Psoas muscle (tissue), 8 donors: Measurements from ENCODE around the gene ZBTB11. TPM values are rescaled to one million over a fixed set of nuclear protein-coding genes. Genes with fewer than 3 reads are reported as not detected.
"Not testable (repeated sequence)": the region's sequence is repeated elsewhere in the genome, so short reads cannot be mapped to it uniquely, and the experiment has no call there.

Experiments
- ATAC-seq, 4 donors: fragments of 200-7000 bp; cut with Tn5 transposase; one replicate each; pipeline ENCODE4 v1.9.1; 2020; ENCODE audit warnings: moderate library complexity in 3 of 4, mild to moderate bottlenecking in 2 of 4
- DNase-seq, 2 donors: peaks; one replicate each; pipeline ENCODE4 v3.0.0-alpha.2; 2020
- H3K27ac ChIP-seq: fragments of 200-600 bp; one replicate; pipeline ENCODE4 v1.8.0; 2022
- H3K27me3 ChIP-seq, 3 donors: fragments of 200-600 bp in 1 of 3; one replicate each; pipeline versions ENCODE4 v1.6.1 to v1.8.0; 2013 to 2022; ENCODE audit warnings: low read length in 2 of 3, mild to moderate bottlenecking in 2 of 3, moderate library complexity in 1 of 3; ENCODE audit not compliant: insufficient read depth in 3 of 3
- H3K36me3 ChIP-seq, 2 donors: fragments of 200-600 bp in 1 of 2; one replicate each; pipeline versions ENCODE4 v1.6.1 to v1.8.0; 2013 to 2022; ENCODE audit warnings: low read depth in 1 of 2, mild to moderate bottlenecking in 1 of 2, moderate library complexity in 1 of 2; ENCODE audit not compliant: insufficient read depth in 1 of 2
- H3K4me1 ChIP-seq: fragments of 200-600 bp; one replicate; pipeline ENCODE4 v1.8.0; 2022
- H3K4me3 ChIP-seq: fragments of 200-600 bp; one replicate; pipeline ENCODE4 v1.8.0; 2022; ENCODE audit warnings: mild to moderate bottlenecking
- H3K9me3 ChIP-seq: fragments of 200-600 bp; one replicate; pipeline ENCODE4 v1.8.0; 2022
- WGBS, 3 donors: extraction: QIAGEN DNeasy Blood & Tissue Kit; methylation state at CpG; one replicate each; pipeline versions ENCODE4 v1.1.6 to v1.1.7; 2013; 5-methylcytosine and 5-hydroxymethylcytosine counted together
- intact Hi-C, 2 donors: fragments of 100-400 bp; cut with DNase I; formaldehyde crosslinking; loops; one replicate each; pipeline versions ENCODE4 v1.11.0 to v1.14.2; 2022
- polyA plus RNA-seq, 3 donors: library from polyadenylated mRNA; stranded (reverse); fragments of 200-250 nt; gene quantifications; one replicate each; pipeline ENCODE4 v1.2.3, GENCODE V29; 2013
- total RNA-seq, 4 donors: library from RNA; stranded (reverse); fragmentation: NEBNext Ultra II Directional in 2 of 4; extraction: Animal tissue kit (Norgen Biotek cat#: 25700) in 2 of 4; gene quantifications; one replicate each; pipeline versions ENCODE4 v1.2.1 to v1.2.4, GENCODE V29; 2021 to 2023
- TF ChIP-seq, protein P1 (sequence below): fragments of 200-600 bp; IDR thresholded peaks from one replicate; pipeline ENCODE4 v1.8.0; 2022; ENCODE audit warnings: antibody characterized with exemption
- donor health status: healthy with polysubstance abuse.
- donor health status: DM: no; HTN: no; CAD: no; lungs with moderate emphysema.
- donor health status: Bipolar disorder and iron deficiency.
- donor health status: healthy.
- donor health status: DM: yes; HTN: yes; CAD: no.
- donor health status: DM: no; HTN: no; CAD: no.
- donor health status: DM: no; HTN: no; CAD: no.
- donor health status: DM: yes; HTN: yes; CAD: no.

ZBTB11 gene
- total and polyA plus RNA-seq, 7 donors, result 5.5 to 12.6 (median 10.3) TPM

DNA sequence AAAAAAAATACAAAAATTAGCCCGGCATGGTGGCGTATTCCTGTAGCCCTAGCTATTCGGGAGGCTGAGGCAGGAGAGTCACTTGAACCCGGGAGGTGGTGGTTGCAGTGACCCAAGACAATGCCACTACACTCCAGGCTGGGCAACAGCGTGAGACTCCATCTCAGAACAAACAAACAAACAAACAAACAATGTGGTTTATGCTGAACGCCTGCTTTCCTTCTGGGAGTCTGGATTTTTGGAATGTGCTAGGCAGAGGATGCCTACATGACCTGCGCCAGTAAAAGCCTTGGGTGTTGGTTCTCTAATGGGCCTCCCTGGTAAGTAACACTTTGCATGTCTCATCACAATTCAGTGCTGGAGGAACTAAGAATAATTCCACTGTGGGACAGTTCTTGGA lies 59.5 kb downstream of the ZBTB11 start:
- Histone ChIP-seq H3K27me3 (no peaks in the 10 kb centered on the region), H3K36me3 (no peaks in the 10 kb centered on the region), H3K4me1 (no peaks in the 10 kb centered on the region), H3K4me3 (no peak overlapping the region), H3K27ac (no peak overlapping the region), H3K9me3 (no peaks in the 10 kb centered on the region)
- ATAC-seq (no peak), DNase-seq (no peak)
- 84 to 91% (median 87%) methylated on average over 7 of the region's 7 CpGs for WGBS, 3 donors
- TF ChIP-seq, protein P1, sequence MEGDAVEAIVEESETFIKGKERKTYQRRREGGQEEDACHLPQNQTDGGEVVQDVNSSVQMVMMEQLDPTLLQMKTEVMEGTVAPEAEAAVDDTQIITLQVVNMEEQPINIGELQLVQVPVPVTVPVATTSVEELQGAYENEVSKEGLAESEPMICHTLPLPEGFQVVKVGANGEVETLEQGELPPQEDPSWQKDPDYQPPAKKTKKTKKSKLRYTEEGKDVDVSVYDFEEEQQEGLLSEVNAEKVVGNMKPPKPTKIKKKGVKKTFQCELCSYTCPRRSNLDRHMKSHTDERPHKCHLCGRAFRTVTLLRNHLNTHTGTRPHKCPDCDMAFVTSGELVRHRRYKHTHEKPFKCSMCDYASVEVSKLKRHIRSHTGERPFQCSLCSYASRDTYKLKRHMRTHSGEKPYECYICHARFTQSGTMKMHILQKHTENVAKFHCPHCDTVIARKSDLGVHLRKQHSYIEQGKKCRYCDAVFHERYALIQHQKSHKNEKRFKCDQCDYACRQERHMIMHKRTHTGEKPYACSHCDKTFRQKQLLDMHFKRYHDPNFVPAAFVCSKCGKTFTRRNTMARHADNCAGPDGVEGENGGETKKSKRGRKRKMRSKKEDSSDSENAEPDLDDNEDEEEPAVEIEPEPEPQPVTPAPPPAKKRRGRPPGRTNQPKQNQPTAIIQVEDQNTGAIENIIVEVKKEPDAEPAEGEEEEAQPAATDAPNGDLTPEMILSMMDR, result no peak
- intact Hi-C loops, result no loop called here

DNA sequence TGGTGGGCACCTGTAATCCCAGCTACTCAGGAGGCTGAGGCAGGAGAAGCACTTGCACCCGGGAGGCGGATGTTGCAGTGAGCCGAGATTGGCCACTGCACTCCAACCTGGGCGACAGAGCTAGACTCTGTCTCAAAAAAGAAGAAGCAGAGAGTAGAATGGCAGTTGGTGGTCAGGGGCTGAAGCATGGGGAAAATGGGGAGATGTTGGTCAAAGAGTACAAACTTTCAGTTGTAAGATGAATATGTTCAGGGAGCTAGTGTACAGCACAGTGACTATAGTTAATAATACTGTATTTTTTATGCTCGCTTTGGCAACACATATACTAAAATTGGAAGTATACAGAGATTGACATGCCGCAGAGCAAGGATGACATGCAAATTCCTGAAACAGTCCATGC lies 61.4 kb downstream of the ZBTB11 start:
- intact Hi-C loops, result no loop called here
- TF ChIP-seq, protein P1, result no peak
- no peaks in the 10 kb centered on the region for H3K36me3 ChIP-seq
- no peaks in the 10 kb centered on the region for H3K4me1 ChIP-seq
- H3K4me3 ChIP-seq, result no peak overlapping the region
- no peak overlapping the region for H3K27ac ChIP-seq
- no peaks in the 10 kb centered on the region for H3K9me3 ChIP-seq
- 92 to 96% (median 94%) methylated on average over 6 of the region's 6 CpGs for WGBS, 3 donors
- DNase-seq, result no peak
- no peaks in the 10 kb centered on the region for H3K27me3 ChIP-seq
- no peak for ATAC-seq

- H3K4me1 ChIP-seq, ATAC-seq, H3K27ac ChIP-seq, H3K9me3 ChIP-seq, DNase-seq, intact Hi-C loops, H3K4me3 ChIP-seq, H3K36me3 ChIP-seq, H3K27me3 ChIP-seq: not testable (repeated sequence)
- WGBS, 3 donors, result 87 to 95% (median 88%) methylated on average over 8 to 9 of the region's 9 CpGs
These were observed 63.9 kb downstream of the ZBTB11 start for GRCh38 chr3:101613014-101613413.

- Histone ChIP-seq H3K27me3 (no peaks in the 10 kb centered on the region), H3K9me3 (no peaks in the 10 kb centered on the region), H3K27ac (no peak overlapping the region), H3K4me3 (no peak overlapping the region), H3K4me1 (no peaks in the 10 kb centered on the region), H3K36me3 (no peaks in the 10 kb centered on the region)
- DNase-seq (no peak), ATAC-seq (no peak)
- intact Hi-C loops, result no loop called here
- 91 to 94% (median 92%) methylated on average over 2 of the region's 2 CpGs for WGBS, 3 donors
- TF ChIP-seq, protein P1, result no peak
These were observed 65.9 kb downstream of the ZBTB11 start for GRCh38 chr3:101611023-101611422.

DNA sequence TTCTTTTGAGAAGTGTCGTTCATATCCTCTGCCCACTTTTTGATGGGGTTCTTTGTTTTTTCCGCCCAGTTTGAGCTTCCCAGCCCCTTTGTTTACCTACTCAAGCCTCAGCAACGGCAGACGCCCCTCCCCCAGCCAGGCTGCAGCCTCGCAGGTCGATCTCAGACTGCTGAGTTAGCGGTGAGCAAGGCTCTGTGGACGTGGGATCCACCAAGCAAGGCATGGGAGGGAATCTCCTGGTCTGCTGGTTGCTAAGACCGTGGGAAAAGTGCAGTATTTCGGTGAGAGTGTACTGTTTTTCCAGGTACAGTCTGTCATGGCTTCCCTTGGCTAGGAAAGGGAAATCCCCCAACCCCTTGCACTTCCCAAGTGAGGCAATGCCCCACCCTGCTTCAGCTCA lies 71.5 kb downstream of the ZBTB11 start:
- ATAC-seq, H3K4me1 ChIP-seq, H3K4me3 ChIP-seq, H3K36me3 ChIP-seq, DNase-seq, H3K9me3 ChIP-seq, H3K27ac ChIP-seq, H3K27me3 ChIP-seq: not testable (repeated sequence)
- WGBS, 3 donors, result 76 to 81% (median 79%) methylated on average over 10 of the region's 10 CpGs
- intact Hi-C loops, result loop anchor here in 1 of 2 donors (10.0 kb wide), 1 partner anchor 49 kb away; no protein-coding TSS in a partner anchor

- TF ChIP-seq, protein P1, result no peak
- no peak for DNase-seq
- 100% methylated on average over 1 of the region's 1 CpG for WGBS, 3 donors
- Histone ChIP-seq H3K27me3 (no peaks in the 10 kb centered on the region), H3K27ac (no peak overlapping the region), H3K4me1 (no peaks in the 10 kb centered on the region), H3K36me3 (no peaks in the 10 kb centered on the region), H3K9me3 (no peaks in the 10 kb centered on the region), H3K4me3 (no peak overlapping the region)
- intact Hi-C loops, result loop anchor here in 1 of 2 donors (10.0 kb wide), 1 partner anchor 52 kb away; no protein-coding TSS in a partner anchor
- ATAC-seq, result no peak
These were observed 73.7 kb downstream of the ZBTB11 start for GRCh38 chr3:101603184-101603583.
